Posterior vena cava (tissue), 2 donors: Measurements from ENCODE around the gene ZDHHC11. TPM values are rescaled to one million over a fixed set of nuclear protein-coding genes. Genes with fewer than 3 reads are reported as not detected.
A peak's percentile ranks its signal among the peaks of the same experiment; 100 is the strongest.

ENCODE experiments used
- DNase-seq: peaks from one replicate; pipeline ENCODE4 v3.0.0-alpha.2; 2020; ENCODE audit warnings: low spot score
- intact Hi-C, 2 donors: fragments of 100-400 bp; cut with DNase I; formaldehyde crosslinking; loops; one replicate each; pipeline versions ENCODE4 v1.14.1 to v1.14.2; 2022 to 2023
- total RNA-seq, 2 donors: library from RNA; stranded (reverse); fragmentation: NEBNext Ultra II Directional; extraction: Animal tissue kit (Norgen Biotek cat#: 25700); gene quantifications; one replicate each; pipeline ENCODE4 v1.2.1, GENCODE V29; 2021
- donor health status: DM: yes; HTN: yes; CAD: no.
- donor health status: DM: yes; HTN: yes; CAD: no.

Gene ZDHHC11
- total RNA-seq, 2 donors from 2014 or later, result 8.9 to 29.1 TPM

DNA sequence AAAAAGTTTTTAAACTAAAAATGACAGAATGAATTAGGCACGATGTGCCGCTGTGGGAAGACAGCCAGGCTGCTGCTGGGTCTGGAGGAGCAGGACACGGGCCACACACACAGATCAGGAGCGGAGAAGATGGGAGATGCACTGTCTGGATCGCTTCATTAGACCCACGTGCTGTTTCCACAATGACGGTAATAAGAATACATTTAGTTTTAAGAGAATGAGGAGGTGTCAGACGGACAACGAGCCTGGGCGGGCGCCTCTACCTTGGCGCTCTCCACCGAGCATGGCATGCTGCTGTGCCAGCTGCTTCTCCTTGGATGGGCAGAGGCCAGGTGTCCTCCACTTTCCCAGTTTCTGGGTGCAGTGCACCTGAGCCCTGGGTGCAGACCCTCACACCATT, 77.9 kb downstream of the ZDHHC11 start:
- intact Hi-C loops, result loop anchor here in 1 of 2 donors (5.0 kb wide), 1 partner anchor 71 kb away; no protein-coding TSS in a partner anchor
- peak; percentile 82 for DNase-seq

GRCh38 chr5:772547-772890, 78.3 kb downstream of the ZDHHC11 start:
- DNase-seq, result peak; percentile 19
- intact Hi-C loops, result loop anchor here in 1 of 2 donors (5.0 kb wide), 1 partner anchor 70 kb away; no protein-coding TSS in a partner anchor

DNA sequence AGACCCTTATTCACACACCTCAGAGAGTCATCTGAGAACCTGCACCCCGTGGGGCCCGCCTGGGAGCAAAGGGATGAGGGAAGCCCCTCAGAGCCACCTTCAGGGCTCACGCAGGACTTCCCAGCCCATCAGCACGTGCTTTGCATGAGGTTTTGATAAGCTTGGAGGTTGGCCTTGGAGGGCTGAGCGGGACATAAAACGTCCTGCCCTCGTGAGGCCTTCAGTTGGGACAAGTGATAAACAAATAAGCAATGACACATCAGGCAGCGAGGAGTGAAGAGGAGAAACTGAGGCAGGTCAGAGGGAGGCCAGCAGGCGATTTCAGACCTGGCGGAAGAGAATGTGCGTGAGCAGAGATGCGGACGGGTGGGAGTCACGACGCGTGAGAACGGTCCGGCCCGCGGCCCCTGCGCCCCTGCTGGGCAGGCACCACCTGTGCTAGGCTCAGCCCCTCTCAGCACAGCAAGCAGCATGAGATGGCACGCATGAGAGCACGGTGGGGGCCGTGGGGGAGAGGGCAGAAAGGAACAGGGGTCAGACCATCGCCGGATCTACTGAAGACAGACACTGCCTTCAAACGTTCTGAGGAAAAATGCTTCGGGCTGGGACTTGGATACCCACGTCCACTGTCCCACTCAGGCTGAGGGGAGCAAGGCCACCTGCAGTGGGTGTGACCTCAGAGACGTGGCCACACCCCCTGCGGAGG, 78.8 kb downstream of the ZDHHC11 start:
- DNase-seq, result peak; percentile 52
- intact Hi-C loops, result loop anchor here in 1 of 2 donors (5.0 kb wide), 1 partner anchor 70 kb away; no protein-coding TSS in a partner anchor

- intact Hi-C loops, result loop anchor here in 1 of 2 donors (5.0 kb wide), 1 partner anchor 69 kb away; no protein-coding TSS in a partner anchor
- DNase-seq, result peak; percentile 82
These were observed 79.6 kb downstream of the ZDHHC11 start for GRCh38 chr5:771087-771781.

DNA sequence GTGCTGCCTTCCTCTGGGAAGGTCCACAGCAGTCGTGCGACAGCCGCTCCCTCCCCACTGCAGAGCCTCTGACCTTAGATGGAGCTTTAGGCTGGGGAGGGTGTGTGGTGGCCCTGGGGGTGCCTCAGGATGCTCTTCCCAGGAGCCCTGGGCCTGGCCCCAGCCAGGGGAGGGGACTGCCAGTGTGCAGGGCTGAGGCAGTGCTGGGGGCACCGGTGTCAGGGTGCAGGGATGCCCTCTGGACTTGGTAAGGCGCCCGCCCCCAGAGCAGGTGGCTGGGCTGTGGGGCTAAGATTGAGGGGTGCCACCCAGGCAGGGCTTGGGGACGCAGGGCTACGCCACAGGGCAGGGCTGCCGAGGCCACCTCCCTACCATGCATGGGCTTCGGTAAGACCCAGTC, 80.2 kb downstream of the ZDHHC11 start:
- intact Hi-C loops, result loop anchor here in 1 of 2 donors (5.0 kb wide), 1 partner anchor 68 kb away; no protein-coding TSS in a partner anchor

GRCh38 chr5:769485-770145, 81.2 kb downstream of the ZDHHC11 start:
- intact Hi-C loops, result loop anchor here (5.0 to 10.0 kb wide), 2 partner anchors 67 to 75 kb away; partner anchors contain the start of gene TPPP (in 1 of the 2)
- DNase-seq, result peak; percentile 82

More for the DNA sequence above, 80.2 kb downstream of the ZDHHC11 start:
- DNase-seq, result peak; percentile 85

GRCh38 chr5:766666-767431, 83.9 kb downstream of the ZDHHC11 start:
- intact Hi-C loops, result loop anchor here in 1 of 2 donors (10.0 kb wide), 1 partner anchor 72 kb away; the partner anchor contains the start of gene TPPP

DNA sequence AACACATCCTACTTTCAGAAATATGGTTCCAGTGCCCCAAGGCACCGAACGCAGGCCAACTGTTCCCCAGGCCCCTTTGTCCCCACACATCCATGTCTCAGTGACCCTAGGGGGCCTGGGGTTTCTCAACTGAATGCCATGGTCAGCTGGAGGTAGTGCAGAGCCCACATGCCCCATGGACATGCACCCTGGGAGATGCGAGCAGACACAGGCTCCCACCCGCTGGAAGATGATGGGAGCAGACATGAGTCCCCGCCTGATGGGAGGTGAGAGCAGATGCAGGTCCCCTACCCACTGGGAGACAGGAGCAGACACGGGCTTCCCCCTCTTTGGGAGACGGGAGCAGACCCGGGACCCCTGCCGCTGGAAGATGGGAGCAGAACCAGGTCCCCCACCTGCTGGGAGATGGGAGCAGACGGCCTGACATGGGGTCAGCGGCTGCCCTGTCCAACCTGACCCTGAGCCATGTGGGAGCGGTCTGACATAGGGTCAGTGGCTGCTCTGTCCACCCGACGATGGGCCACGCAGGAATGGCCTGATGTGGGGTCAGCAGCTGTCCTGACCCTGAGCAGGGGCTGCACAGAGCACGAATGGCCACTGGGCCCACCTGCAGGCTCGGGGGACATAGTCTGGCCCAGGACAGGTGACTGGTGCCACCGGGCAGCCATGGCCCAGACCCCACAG, 84.7 kb downstream of the ZDHHC11 start:
- peak; percentile 85 for DNase-seq
- intact Hi-C loops, result loop anchor here in 1 of 2 donors (10.0 kb wide), 1 partner anchor 71 kb away; the partner anchor contains the start of gene TPPP

More at GRCh38 chr5:766666-767431, 83.9 kb downstream of the ZDHHC11 start:
- DNase-seq, result peak; percentile 87

DNA sequence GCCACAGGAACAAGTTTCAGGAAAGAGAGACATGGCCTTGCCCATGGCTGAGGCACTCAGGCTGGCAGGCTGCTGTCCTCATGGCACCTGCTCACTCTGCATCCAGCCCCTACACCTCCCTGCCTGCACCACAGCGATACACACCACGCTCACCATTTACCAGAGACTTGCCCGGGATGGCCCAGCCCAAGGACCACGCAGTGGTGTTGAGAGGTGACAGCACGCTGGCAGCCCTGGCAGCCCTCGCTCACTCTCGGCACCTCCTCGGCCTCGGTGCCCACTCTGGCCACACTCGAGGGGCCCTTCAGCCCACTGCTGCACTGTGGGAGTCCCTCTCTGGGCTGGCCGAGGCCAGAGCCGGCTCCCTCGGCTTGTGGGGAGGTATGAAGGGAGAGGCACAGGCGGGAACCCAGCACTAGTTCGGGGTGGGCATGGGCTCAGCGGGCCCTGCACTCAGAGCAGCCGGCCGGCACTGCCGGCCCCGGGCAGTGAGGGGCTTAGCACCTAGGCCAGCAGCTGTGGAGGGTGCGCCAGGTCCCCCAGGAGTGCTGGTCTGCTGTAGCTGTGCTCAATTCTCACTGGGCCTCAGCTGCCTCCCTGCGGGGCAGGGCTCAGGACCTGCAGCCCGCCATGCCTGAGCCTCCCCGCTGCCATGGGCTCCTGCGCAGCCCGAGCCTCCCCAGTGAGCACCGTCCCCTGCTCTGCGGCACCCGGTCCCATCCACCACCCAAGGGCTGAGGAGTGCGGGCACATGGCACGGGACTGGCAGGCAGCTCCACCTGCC, 86.6 kb downstream of the ZDHHC11 start:
- intact Hi-C loops, result loop anchor here in 1 of 2 donors (10.0 kb wide), 1 partner anchor 69 kb away; the partner anchor contains the start of gene TPPP
- peak; percentile 87 for DNase-seq

GRCh38 chr5:763397-763796, 87.4 kb downstream of the ZDHHC11 start:
- intact Hi-C loops, result loop anchor here in 1 of 2 donors (10.0 kb wide), 1 partner anchor 69 kb away; the partner anchor contains the start of gene TPPP
- peak; percentile 67 for DNase-seq

GRCh38 chr5:762996-763395, 87.8 kb downstream of the ZDHHC11 start:
- intact Hi-C loops, result loop anchor here in 1 of 2 donors (10.0 kb wide), 1 partner anchor 68 kb away; the partner anchor contains the start of gene TPPP
- DNase-seq, result peak; percentile 53

GRCh38 chr5:761854-762710, 88.7 kb downstream of the ZDHHC11 start:
- peak; percentile 87 for DNase-seq
- intact Hi-C loops, result loop anchor here in 1 of 2 donors (10.0 kb wide), 1 partner anchor 67 kb away; the partner anchor contains the start of gene TPPP

DNA sequence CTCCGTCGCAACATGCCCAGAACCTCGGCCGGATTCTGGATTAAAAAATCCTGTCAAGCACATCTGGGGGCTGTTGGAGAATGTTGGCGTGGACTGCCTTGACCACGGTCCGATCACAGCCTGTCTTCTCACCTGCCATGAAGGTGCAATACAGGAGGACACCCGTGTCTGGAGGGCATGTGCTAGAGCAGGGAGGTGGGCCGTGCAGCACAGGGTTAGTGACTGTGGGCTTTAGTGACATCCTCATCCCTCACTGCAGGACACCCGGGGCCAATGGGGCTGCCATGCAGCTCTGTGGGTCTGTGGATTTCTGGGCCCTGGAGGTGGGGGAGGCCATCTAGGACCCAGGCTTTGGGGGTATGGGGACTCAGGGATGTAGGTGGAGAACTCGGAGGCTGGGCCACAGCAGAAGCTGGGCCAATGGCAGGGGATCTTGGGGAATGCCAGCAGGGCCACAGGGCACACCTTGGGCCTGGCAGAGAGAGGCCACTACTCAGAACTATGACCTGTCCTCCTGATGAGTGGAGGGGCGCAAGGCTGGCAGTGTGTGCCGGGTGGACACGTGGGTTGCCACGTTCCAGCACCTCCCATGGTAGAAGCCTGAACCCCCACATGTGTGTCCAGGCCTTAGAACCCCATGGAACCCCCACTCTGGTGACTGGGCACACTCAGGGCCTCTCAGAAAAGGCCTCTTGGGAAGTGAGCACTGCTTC, 89.6 kb downstream of the ZDHHC11 start:
- intact Hi-C loops, result loop anchor here in 1 of 2 donors (10.0 kb wide), 1 partner anchor 66 kb away; the partner anchor contains the start of gene TPPP
- DNase-seq, result peak; percentile 85

GRCh38 chr5:760363-761058, 90.3 kb downstream of the ZDHHC11 start:
- intact Hi-C loops, result loop anchor here in 1 of 2 donors (10.0 kb wide), 1 partner anchor 66 kb away; the partner anchor contains the start of gene TPPP
- DNase-seq, result peak; percentile 86
